ENCODE data around the gene CHN1. TPM values are rescaled to one million over a fixed set of nuclear protein-coding genes. Genes with fewer than 3 reads are reported as not detected.

The CHN1 gene
- polyA plus RNA-seq, 4 donors, result 2.0 to 7.8 (median 5.1) TPM

DNA sequence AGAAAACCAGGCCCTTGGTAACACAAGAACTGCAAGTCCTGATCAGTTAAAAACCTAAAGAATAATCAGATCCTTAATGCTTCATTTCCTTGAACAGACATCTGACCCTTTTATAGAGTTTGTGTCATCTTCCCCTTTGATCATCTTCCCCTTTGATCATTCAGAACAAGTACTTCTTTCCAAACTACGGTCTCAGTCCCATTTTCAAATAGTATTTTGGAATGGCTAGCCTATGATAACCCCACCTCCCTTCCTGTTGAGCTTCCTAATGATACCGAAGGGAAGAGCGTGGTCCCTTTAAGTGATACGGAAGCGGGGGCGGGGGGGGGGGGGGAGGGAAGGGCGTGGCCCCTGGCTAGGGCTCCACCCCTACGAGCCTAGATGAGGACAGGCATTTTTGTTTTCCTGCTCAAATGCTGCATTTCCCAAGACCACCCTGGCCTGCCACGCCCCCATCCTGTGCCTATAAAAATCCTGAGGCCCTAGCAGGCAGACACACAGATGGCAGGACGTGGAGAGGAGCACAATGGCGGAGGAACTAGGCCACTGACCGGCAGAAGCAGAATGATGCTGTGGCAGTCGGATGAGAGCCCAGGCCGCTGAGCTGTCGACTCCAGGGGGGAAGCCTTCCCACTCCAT is 216.8 kb downstream of the CHN1 start:
- no peak overlapping the region for H3K4me3 ChIP-seq (ENCODE audit: low read depth in 1 of 3, low read length in 3 of 3)
- no peaks in the 10 kb centered on the region for H3K36me3 ChIP-seq (ENCODE audit: control insufficient read depth in 3 of 3, insufficient read depth in 2 of 3, low read depth in 1 of 3, low read length in 3 of 3)
- FAIRE-seq (no peak), DNase-seq (no peak)
- peaks cover 0 to 3% (median 0%) of the 10 kb centered on the region in 3 donors for H3K27me3 ChIP-seq (ENCODE audit: control insufficient read depth in 3 of 3, insufficient read depth in 3 of 3, low read length in 3 of 3)
- no peak overlapping the region for H3K27ac ChIP-seq (ENCODE audit: low read depth in 1 of 3, low read length in 2 of 3)
- no peaks in the 10 kb centered on the region for H3K9me3 ChIP-seq (ENCODE audit: control insufficient read depth in 2 of 2, insufficient read depth in 1 of 2, low read depth in 1 of 2, low read length in 1 of 2)
- 56 to 70% (median 67%) methylated on average over 10 to 14 of the region's 15 CpGs for WGBS, 3 donors
- H3K4me1 ChIP-seq (ENCODE audit: control insufficient read depth in 3 of 3, insufficient read depth in 2 of 3, low read depth in 1 of 3, low read length in 2 of 3), result no peaks in the 10 kb centered on the region

DNA sequence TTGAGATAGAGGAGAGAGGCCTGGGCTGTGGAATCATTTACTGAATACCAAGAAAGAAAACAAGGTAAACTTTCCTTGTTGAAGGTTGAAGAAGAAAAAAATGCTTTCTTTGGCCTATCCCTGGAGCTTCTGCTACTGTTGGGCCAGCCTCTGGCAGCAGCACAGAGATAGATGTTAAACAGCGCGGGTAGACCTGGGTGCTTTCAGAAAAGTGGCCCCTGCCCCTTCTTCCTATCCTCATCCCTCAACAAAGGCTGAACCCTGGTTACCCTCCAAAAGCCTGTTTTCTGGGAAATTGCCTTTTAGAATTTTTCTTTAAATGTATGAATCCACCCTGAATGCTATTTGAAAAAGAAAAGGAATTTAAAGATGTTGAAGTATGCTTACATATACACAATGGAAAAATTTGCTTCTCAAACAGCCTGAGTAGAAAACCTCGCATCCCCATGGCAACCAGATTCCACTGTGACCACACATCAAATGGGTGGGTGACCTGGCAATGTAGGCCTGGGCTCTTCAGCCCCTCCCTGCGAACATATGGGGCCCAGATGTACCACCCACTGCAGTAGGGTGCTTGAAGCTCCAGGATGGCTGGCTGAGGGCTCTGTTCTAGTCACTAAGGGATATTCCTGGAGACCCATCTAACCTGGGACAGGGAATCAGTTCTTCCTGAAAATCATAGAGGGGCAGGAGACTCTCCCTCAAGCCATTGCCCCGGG is 217.5 kb downstream of the CHN1 start:
- 75 to 86% (median 83%) methylated on average over 5 of the region's 5 CpGs for WGBS, 3 donors
- FAIRE-seq, result no peak
- Histone ChIP-seq H3K27me3 (ENCODE audit: control insufficient read depth in 3 of 3, insufficient read depth in 3 of 3, low read length in 3 of 3) (peaks cover 0 to 3% (median 0%) of the 10 kb centered on the region in 3 donors), H3K36me3 (ENCODE audit: control insufficient read depth in 3 of 3, insufficient read depth in 2 of 3, low read depth in 1 of 3, low read length in 3 of 3) (no peaks in the 10 kb centered on the region), H3K9me3 (ENCODE audit: control insufficient read depth in 2 of 2, insufficient read depth in 1 of 2, low read depth in 1 of 2, low read length in 1 of 2) (no peaks in the 10 kb centered on the region), H3K4me1 (ENCODE audit: control insufficient read depth in 3 of 3, insufficient read depth in 2 of 3, low read depth in 1 of 3, low read length in 2 of 3) (no peaks in the 10 kb centered on the region), H3K27ac (ENCODE audit: low read depth in 1 of 3, low read length in 2 of 3) (peak overlapping the region in 1 of 3 donors; percentile 15), H3K4me3 (ENCODE audit: low read depth in 1 of 3, low read length in 3 of 3) (no peak overlapping the region)
- no peak for DNase-seq

GRCh38 chr2:174786066-174786725 is 219.0 kb downstream of the CHN1 start:
- no peaks in the 10 kb centered on the region for H3K4me1 ChIP-seq (ENCODE audit: control insufficient read depth in 3 of 3, insufficient read depth in 2 of 3, low read depth in 1 of 3, low read length in 2 of 3)
- WGBS, 3 donors, result 88 to 92% (median 92%) methylated on average over 8 of the region's 8 CpGs
- peaks cover 0 to 3% (median 0%) of the 10 kb centered on the region in 3 donors for H3K27me3 ChIP-seq (ENCODE audit: control insufficient read depth in 3 of 3, insufficient read depth in 3 of 3, low read length in 3 of 3)
- FAIRE-seq (no peak), DNase-seq (no peak)
- no peaks in the 10 kb centered on the region for H3K9me3 ChIP-seq (ENCODE audit: control insufficient read depth in 2 of 2, insufficient read depth in 1 of 2, low read depth in 1 of 2, low read length in 1 of 2)
- H3K4me3 ChIP-seq (ENCODE audit: low read depth in 1 of 3, low read length in 3 of 3), result no peak overlapping the region
- H3K27ac ChIP-seq (ENCODE audit: low read depth in 1 of 3, low read length in 2 of 3), result no peak overlapping the region
- no peaks in the 10 kb centered on the region for H3K36me3 ChIP-seq (ENCODE audit: control insufficient read depth in 3 of 3, insufficient read depth in 2 of 3, low read depth in 1 of 3, low read length in 3 of 3)

DNA sequence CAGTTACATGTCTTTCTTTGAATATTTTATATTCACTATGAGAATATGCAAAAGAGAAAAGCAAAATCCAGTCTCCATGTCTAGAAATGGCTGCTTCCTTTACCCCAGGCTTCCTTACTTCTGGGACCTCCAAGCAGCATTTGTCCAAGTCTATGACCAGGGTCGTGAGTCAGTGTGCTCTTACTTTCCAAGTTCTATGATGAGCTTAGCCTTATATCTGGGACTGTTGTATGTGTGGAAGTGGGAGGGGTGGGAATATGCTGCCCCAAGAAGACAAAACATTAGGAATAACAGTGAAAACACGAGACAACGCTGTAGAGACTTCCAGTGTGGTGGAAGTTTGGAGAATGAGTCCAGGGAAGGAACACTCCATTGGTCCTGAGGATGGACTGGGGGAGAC is 219.7 kb downstream of the CHN1 start:
- Histone ChIP-seq H3K27me3 (ENCODE audit: control insufficient read depth in 3 of 3, insufficient read depth in 3 of 3, low read length in 3 of 3) (peaks cover 0 to 3% (median 0%) of the 10 kb centered on the region in 3 donors), H3K27ac (ENCODE audit: low read depth in 1 of 3, low read length in 2 of 3) (no peak overlapping the region), H3K4me1 (ENCODE audit: control insufficient read depth in 3 of 3, insufficient read depth in 2 of 3, low read depth in 1 of 3, low read length in 2 of 3) (no peaks in the 10 kb centered on the region), H3K4me3 (ENCODE audit: low read depth in 1 of 3, low read length in 3 of 3) (no peak overlapping the region), H3K36me3 (ENCODE audit: control insufficient read depth in 3 of 3, insufficient read depth in 2 of 3, low read depth in 1 of 3, low read length in 3 of 3) (no peaks in the 10 kb centered on the region), H3K9me3 (ENCODE audit: control insufficient read depth in 2 of 2, insufficient read depth in 1 of 2, low read depth in 1 of 2, low read length in 1 of 2) (no peaks in the 10 kb centered on the region)
- no peak for DNase-seq
- 69 to 82% (median 77%) methylated on average over 3 of the region's 3 CpGs for WGBS, 3 donors
- FAIRE-seq, result no peak

DNA sequence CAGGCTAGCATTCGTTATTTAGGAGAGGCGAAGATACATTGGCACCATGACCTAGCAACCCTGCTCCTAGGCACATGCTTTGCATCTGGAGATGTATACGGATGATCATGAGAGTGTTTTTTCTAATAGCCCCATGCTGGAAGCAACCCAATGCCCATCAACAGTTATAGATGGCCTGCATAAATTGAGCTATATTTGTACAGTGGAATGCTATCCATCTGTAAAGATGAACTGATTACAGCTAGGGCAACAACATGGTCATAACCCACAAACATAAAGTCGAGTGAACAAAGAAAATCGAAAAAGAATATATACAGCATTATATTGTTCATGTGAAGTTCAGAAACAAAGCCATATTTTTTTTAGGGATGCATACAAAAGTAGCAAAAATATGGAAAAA is 220.3 kb downstream of the CHN1 start:
- Histone ChIP-seq H3K9me3 (ENCODE audit: control insufficient read depth in 2 of 2, insufficient read depth in 1 of 2, low read depth in 1 of 2, low read length in 1 of 2) (no peaks in the 10 kb centered on the region), H3K27ac (ENCODE audit: low read depth in 1 of 3, low read length in 2 of 3) (no peak overlapping the region), H3K4me1 (ENCODE audit: control insufficient read depth in 3 of 3, insufficient read depth in 2 of 3, low read depth in 1 of 3, low read length in 2 of 3) (no peaks in the 10 kb centered on the region), H3K36me3 (ENCODE audit: control insufficient read depth in 3 of 3, insufficient read depth in 2 of 3, low read depth in 1 of 3, low read length in 3 of 3) (no peaks in the 10 kb centered on the region), H3K4me3 (ENCODE audit: low read depth in 1 of 3, low read length in 3 of 3) (no peak overlapping the region), H3K27me3 (ENCODE audit: control insufficient read depth in 3 of 3, insufficient read depth in 3 of 3, low read length in 3 of 3) (peaks cover 0 to 4% (median 0%) of the 10 kb centered on the region in 3 donors)
- FAIRE-seq, result no peak
- DNase-seq, result no peak
- 80 to 90% (median 86%) methylated on average over 5 of the region's 5 CpGs for WGBS, 3 donors

DNA sequence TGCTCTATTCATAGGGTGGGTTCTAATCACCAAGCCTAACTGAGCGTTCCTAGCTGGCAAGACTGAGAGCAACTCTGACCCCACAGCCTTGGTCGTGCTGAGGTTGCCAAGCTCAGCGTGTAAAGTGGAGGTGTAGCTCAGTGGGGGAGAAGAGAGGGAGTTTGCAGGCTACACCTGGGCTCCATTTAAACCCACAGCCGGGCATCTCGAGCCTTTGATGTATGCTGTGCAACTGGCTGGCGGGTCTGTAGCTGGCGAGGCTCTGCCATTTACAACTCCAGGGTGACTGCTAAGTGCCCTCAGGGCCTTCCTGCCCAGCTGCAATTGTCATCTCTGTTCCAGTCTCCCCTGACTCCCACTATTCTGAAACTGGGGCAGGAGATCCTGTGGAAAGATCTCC is 220.9 kb downstream of the CHN1 start:
- Histone ChIP-seq H3K4me1 (ENCODE audit: control insufficient read depth in 3 of 3, insufficient read depth in 2 of 3, low read depth in 1 of 3, low read length in 2 of 3) (no peaks in the 10 kb centered on the region), H3K9me3 (ENCODE audit: control insufficient read depth in 2 of 2, insufficient read depth in 1 of 2, low read depth in 1 of 2, low read length in 1 of 2) (no peaks in the 10 kb centered on the region), H3K27me3 (ENCODE audit: control insufficient read depth in 3 of 3, insufficient read depth in 3 of 3, low read length in 3 of 3) (peaks cover 0 to 4% (median 0%) of the 10 kb centered on the region in 3 donors), H3K36me3 (ENCODE audit: control insufficient read depth in 3 of 3, insufficient read depth in 2 of 3, low read depth in 1 of 3, low read length in 3 of 3) (no peaks in the 10 kb centered on the region), H3K27ac (ENCODE audit: low read depth in 1 of 3, low read length in 2 of 3) (no peak overlapping the region), H3K4me3 (ENCODE audit: low read depth in 1 of 3, low read length in 3 of 3) (no peak overlapping the region)
- DNase-seq (no peak), FAIRE-seq (no peak)
- 87 to 90% (median 89%) methylated on average over 7 of the region's 7 CpGs for WGBS, 3 donors

GRCh38 chr2:174781996-174782395 is 223.2 kb downstream of the CHN1 start:
- H3K27me3 ChIP-seq (ENCODE audit: control insufficient read depth in 3 of 3, insufficient read depth in 3 of 3, low read length in 3 of 3), result peaks cover 0 to 4% (median 0%) of the 10 kb centered on the region in 3 donors
- FAIRE-seq (no peak), DNase-seq (no peak)
- WGBS, 3 donors, result 73 to 92% (median 86%) methylated on average over 11 of the region's 11 CpGs
- no peak overlapping the region for H3K27ac ChIP-seq (ENCODE audit: low read depth in 1 of 3, low read length in 2 of 3)
- no peak overlapping the region for H3K4me3 ChIP-seq (ENCODE audit: low read depth in 1 of 3, low read length in 3 of 3)
- H3K4me1 ChIP-seq (ENCODE audit: control insufficient read depth in 3 of 3, insufficient read depth in 2 of 3, low read depth in 1 of 3, low read length in 2 of 3), result peaks cover 0 to 5% (median 0%) of the 10 kb centered on the region in 3 donors
- no peaks in the 10 kb centered on the region for H3K9me3 ChIP-seq (ENCODE audit: control insufficient read depth in 2 of 2, insufficient read depth in 1 of 2, low read depth in 1 of 2, low read length in 1 of 2)
- H3K36me3 ChIP-seq (ENCODE audit: control insufficient read depth in 3 of 3, insufficient read depth in 2 of 3, low read depth in 1 of 3, low read length in 3 of 3), result no peaks in the 10 kb centered on the region

GRCh38 chr2:174781298-174781697 is 223.9 kb downstream of the CHN1 start:
- H3K27me3 ChIP-seq (ENCODE audit: control insufficient read depth in 3 of 3, insufficient read depth in 3 of 3, low read length in 3 of 3), result peaks cover 0 to 4% (median 0%) of the 10 kb centered on the region in 3 donors
- no peak overlapping the region for H3K27ac ChIP-seq (ENCODE audit: low read depth in 1 of 3, low read length in 2 of 3)
- no peak for DNase-seq
- peaks cover 0 to 5% (median 0%) of the 10 kb centered on the region in 3 donors for H3K4me1 ChIP-seq (ENCODE audit: control insufficient read depth in 3 of 3, insufficient read depth in 2 of 3, low read depth in 1 of 3, low read length in 2 of 3)
- no peaks in the 10 kb centered on the region for H3K9me3 ChIP-seq (ENCODE audit: control insufficient read depth in 2 of 2, insufficient read depth in 1 of 2, low read depth in 1 of 2, low read length in 1 of 2)
- H3K4me3 ChIP-seq (ENCODE audit: low read depth in 1 of 3, low read length in 3 of 3), result no peak overlapping the region
- no peaks in the 10 kb centered on the region for H3K36me3 ChIP-seq (ENCODE audit: control insufficient read depth in 3 of 3, insufficient read depth in 2 of 3, low read depth in 1 of 3, low read length in 3 of 3)
- no peak for FAIRE-seq
- WGBS, 3 donors, result 79 to 90% (median 83%) methylated on average over 9 of the region's 9 CpGs
